GM21423 (cell line): ENCODE measurements around the gene TTI1.

ENCODE experiments used
- ATAC-seq: cut with Tn5 transposase; IDR thresholded peaks from one replicate; pipeline ENCODE4 v1.9.1; 2021; ENCODE audit warnings: mild to moderate bottlenecking, moderate library complexity; ENCODE audit not compliant: unreplicated experiment

TTI1 gene

GRCh38 chr20:37939701-37940560, 93.3 kb downstream of the TTI1 start:
- ATAC-seq, result no peak

- ATAC-seq, result no peak
These were observed 94.3 kb downstream of the TTI1 start for GRCh38 chr20:37938954-37939353.

GRCh38 chr20:37938181-37938750, 95.0 kb downstream of the TTI1 start:
- no peak for ATAC-seq

GRCh38 chr20:37937686-37938085, 95.6 kb downstream of the TTI1 start:
- ATAC-seq, result no peak

GRCh38 chr20:37936451-37936850, 96.8 kb downstream of the TTI1 start:
- ATAC-seq, result no peak

GRCh38 chr20:37936041-37936440, 97.2 kb downstream of the TTI1 start:
- no peak for ATAC-seq

GRCh38 chr20:37935435-37935834, 97.8 kb downstream of the TTI1 start:
- ATAC-seq, result no peak

GRCh38 chr20:37934634-37935375, 98.5 kb downstream of the TTI1 start:
- ATAC-seq, result no peak

- ATAC-seq, result no peak
These were observed 99.2 kb downstream of the TTI1 start for GRCh38 chr20:37933786-37934633.
